ENCODE data around the gene AGA. TPM values are rescaled to one million over a fixed set of nuclear protein-coding genes. Genes with fewer than 3 reads are reported as not detected.

Gene AGA
- total RNA-seq, 2 experiments from 2014 or later: 14.6 to 15.4 TPM

GRCh38 chr4:177444911-177445736 lies 2.9 kb upstream of the AGA start:
- H3K36me3 ChIP-seq (ENCODE audit: insufficient read depth, low read length): no peaks in the 10 kb centered on the region
- peaks cover 17% of the 10 kb centered on the region for H3K4me1 ChIP-seq (ENCODE audit: insufficient read depth, low read length)
- peaks cover 21% of the 10 kb centered on the region for H3K36me3 Mint-ChIP-seq (ENCODE audit: low read depth)
- H3K27ac Mint-ChIP-seq: peak overlapping the region; percentile 16
- peak overlapping the region; percentile 26 for H3K4me3 Mint-ChIP-seq
- no peaks in the 10 kb centered on the region for H3K27me3 ChIP-seq (ENCODE audit: control insufficient read depth in 1 of 2, insufficient read depth in 2 of 2, low read length in 2 of 2)
- no peak for ATAC-seq (ENCODE audit: poor library complexity)
- no peaks in the 10 kb centered on the region for H3K9me3 Mint-ChIP-seq
- peak in 1 of 14 experiments; percentile 11 for DNase-seq
- intact Hi-C loops (cut with DNase I, micrococcal nuclease): loop anchor here (5.0 to 10.0 kb wide), 3 partner anchors 48 to 1250 kb away; partner anchors contain the start of gene SPATA4 (in 1 of the 2)
- no peaks in the 10 kb centered on the region for H3K27me3 Mint-ChIP-seq
- ChIA-PET CTCF (no interaction called here), POLR2A (no interaction called here)
- no peak for TF ChIP-seq CTCF (IDR thresholded peaks at IDR 0.05)
- no peaks in the 10 kb centered on the region for H3K9me3 ChIP-seq (ENCODE audit: control insufficient read depth in 1 of 2, insufficient read depth in 1 of 2, low read length in 2 of 2)
- H3K4me1 Mint-ChIP-seq (ENCODE audit: low read depth): peaks cover 53% of the 10 kb centered on the region
- no peak overlapping the region for H3K4me3 ChIP-seq (ENCODE audit: low read length)
- no peak overlapping the region for H3K27ac ChIP-seq (ENCODE audit: low read depth in 1 of 2, low read length in 2 of 2)

- no peaks in the 10 kb centered on the region for H3K9me3 Mint-ChIP-seq
- peak; percentile 16 for ATAC-seq (ENCODE audit: poor library complexity)
- Histone ChIP-seq H3K4me1 (ENCODE audit: insufficient read depth, low read length) (peaks cover 17% of the 10 kb centered on the region), H3K36me3 (ENCODE audit: insufficient read depth, low read length) (peaks cover 26% of the 10 kb centered on the region), H3K9me3 (ENCODE audit: control insufficient read depth in 1 of 2, insufficient read depth in 1 of 2, low read length in 2 of 2) (no peaks in the 10 kb centered on the region), H3K27me3 (ENCODE audit: control insufficient read depth in 1 of 2, insufficient read depth in 2 of 2, low read length in 2 of 2) (no peaks in the 10 kb centered on the region), H3K27ac (ENCODE audit: low read depth in 1 of 2, low read length in 2 of 2) (peak overlapping the region; percentile 89 to 90), H3K4me3 (ENCODE audit: low read length) (peak overlapping the region; percentile 65)
- H3K27ac Mint-ChIP-seq: peak overlapping the region; percentile 91
- peaks cover 55% of the 10 kb centered on the region for H3K36me3 Mint-ChIP-seq (ENCODE audit: low read depth)
- CTCF ChIA-PET: no interaction called here
- DNase-seq: peak in 4 of 14 experiments; percentile 13 to 59 (median 45)
- TF ChIP-seq CTCF (IDR thresholded peaks at IDR 0.05): no peak
- POLR2A ChIA-PET: interaction anchor here (0.9 to 2.6 kb wide), 9 partner anchors 8 to 134 kb away, joined by 3 to 60 read pairs (median 6); partner anchors contain the start of gene NEIL3
- intact Hi-C loops (cut with DNase I, micrococcal nuclease): loop anchor here (2.0 to 10.0 kb wide), 5 partner anchors 44 to 1246 kb away; partner anchors contain the start of gene SPATA4 (in 1 of the 2)
- peak overlapping the region; percentile 89 for H3K4me3 Mint-ChIP-seq
- no peaks in the 10 kb centered on the region for H3K27me3 Mint-ChIP-seq
- peaks cover 38% of the 10 kb centered on the region for H3K4me1 Mint-ChIP-seq (ENCODE audit: low read depth)
Observed at GRCh38 chr4:177441061-177441802, 1.0 kb downstream of the AGA start.

DNA sequence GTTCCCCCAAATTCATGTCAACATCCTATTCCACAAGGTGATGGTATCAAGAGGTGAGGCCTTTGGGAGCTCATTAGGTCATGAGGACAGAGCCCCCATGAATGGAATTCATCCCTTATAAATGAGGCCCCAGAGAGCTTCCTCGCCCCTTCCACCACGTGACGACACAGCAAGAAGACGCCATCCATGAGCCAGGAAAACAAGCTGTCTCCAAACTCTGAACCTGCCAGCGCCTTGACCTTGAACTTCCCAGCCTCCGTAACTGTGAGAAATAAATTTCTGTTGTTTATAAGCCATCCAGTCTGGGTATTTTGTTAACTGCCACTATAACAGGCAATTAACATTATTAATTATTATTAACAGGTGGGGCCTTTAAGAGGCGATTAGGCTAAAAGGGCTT lies 5.8 kb downstream of the AGA start:
- no peaks in the 10 kb centered on the region for H3K27me3 ChIP-seq (ENCODE audit: control insufficient read depth in 1 of 2, insufficient read depth in 2 of 2, low read length in 2 of 2)
- intact Hi-C loops (cut with DNase I, micrococcal nuclease): no loop called here
- DNase-seq (no peak), ATAC-seq (ENCODE audit: poor library complexity) (no peak)
- POLR2A ChIA-PET: interaction anchor here (0.7 kb wide), 1 partner anchor 46 kb away, joined by 4 read pairs; no protein-coding TSS in a partner anchor
- peaks cover 21% of the 10 kb centered on the region for H3K4me1 Mint-ChIP-seq (ENCODE audit: low read depth)
- H3K4me1 ChIP-seq (ENCODE audit: insufficient read depth, low read length): peaks cover 7% of the 10 kb centered on the region
- peaks cover 68% of the 10 kb centered on the region for H3K36me3 ChIP-seq (ENCODE audit: insufficient read depth, low read length)
- H3K9me3 ChIP-seq (ENCODE audit: control insufficient read depth in 1 of 2, insufficient read depth in 1 of 2, low read length in 2 of 2): no peaks in the 10 kb centered on the region
- no peak overlapping the region for H3K27ac ChIP-seq (ENCODE audit: low read depth in 1 of 2, low read length in 2 of 2)
- H3K9me3 Mint-ChIP-seq: no peaks in the 10 kb centered on the region
- H3K27ac Mint-ChIP-seq: no peak overlapping the region
- H3K4me3 Mint-ChIP-seq: no peak overlapping the region
- H3K27me3 Mint-ChIP-seq: no peaks in the 10 kb centered on the region
- CTCF ChIA-PET: interaction anchor here (1.2 kb wide), 1 partner anchor 10 kb away, joined by 3 read pairs; no protein-coding TSS in a partner anchor
- no peak overlapping the region for H3K4me3 ChIP-seq (ENCODE audit: low read length)
- H3K36me3 Mint-ChIP-seq (ENCODE audit: low read depth): peaks cover 88% of the 10 kb centered on the region
- no peak for TF ChIP-seq CTCF (IDR thresholded peaks at IDR 0.05)

Data from CD4-positive, alpha-beta T cell (primary cell).